Activated CD8-positive, alpha-beta memory T cell treated with anti-CD3 and anti-CD28 coated beads, Interleukin-2, amount 50 U/mL, for 1 hour (primary cell): ENCODE results near the gene FSD1.

ENCODE experiments used
- DNase-seq: peaks from one replicate; pipeline ENCODE4 v3.0.0-alpha.2; 2020; ENCODE audit errors: extremely low read depth

FSD1 gene

GRCh38 chr19:4365341-4365740, 60.9 kb downstream of the FSD1 start:
- DNase-seq = no peak

GRCh38 chr19:4365791-4366665, 61.6 kb downstream of the FSD1 start:
- DNase-seq = no peak

DNA sequence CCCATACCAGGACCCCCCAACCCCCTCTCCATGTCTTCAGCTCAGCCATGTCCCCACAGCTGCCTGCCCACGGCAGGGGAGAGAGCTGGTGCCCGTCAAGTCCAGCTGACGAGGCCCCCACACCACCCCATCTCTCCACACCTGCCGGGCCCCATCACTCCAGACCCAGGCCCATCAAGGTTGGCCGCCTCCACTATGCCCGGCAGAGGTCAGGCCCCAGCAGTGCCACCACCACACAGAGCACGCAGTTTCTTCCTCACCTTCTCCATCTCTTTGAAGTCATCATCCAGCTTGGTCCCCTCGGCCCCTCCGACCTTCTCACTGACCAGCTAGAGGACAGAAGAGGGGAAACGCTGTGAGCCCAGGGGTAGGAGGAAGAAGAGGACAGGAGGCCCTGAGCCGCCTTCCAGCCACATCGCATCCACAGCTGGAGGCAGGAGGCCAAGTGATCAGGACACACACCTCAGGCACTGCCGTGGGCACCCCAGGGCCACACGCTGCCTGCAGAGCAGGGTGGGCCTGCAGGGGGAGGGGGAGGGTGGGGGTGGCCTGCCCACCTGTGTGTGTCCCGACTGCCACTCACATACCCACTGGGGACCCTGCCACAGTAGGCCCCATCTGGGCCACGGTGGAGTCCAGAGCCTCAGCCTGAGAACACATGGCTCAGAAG, 62.4 kb downstream of the FSD1 start:
- DNase-seq = no peak

- DNase-seq = no peak
Measured at GRCh38 chr19:4367336-4367723, 62.9 kb downstream of the FSD1 start.

DNA sequence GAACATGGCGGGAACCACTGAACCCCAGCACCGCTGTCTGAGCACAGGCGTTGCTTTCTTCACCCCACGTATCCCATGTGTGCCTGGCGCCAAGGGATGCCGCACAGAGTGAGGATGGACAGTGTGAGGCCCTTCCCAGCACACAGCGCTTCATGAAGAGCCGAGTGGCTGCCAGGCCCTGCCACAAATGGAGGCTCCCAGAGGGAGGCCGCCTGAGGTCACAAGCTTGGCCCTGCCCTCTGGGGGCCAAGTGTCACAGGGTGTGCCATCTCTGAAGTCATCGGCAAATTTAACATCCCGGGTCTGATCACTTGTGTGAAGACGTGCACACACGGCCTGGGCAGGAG, 63.4 kb downstream of the FSD1 start:
- no peak for DNase-seq

DNA sequence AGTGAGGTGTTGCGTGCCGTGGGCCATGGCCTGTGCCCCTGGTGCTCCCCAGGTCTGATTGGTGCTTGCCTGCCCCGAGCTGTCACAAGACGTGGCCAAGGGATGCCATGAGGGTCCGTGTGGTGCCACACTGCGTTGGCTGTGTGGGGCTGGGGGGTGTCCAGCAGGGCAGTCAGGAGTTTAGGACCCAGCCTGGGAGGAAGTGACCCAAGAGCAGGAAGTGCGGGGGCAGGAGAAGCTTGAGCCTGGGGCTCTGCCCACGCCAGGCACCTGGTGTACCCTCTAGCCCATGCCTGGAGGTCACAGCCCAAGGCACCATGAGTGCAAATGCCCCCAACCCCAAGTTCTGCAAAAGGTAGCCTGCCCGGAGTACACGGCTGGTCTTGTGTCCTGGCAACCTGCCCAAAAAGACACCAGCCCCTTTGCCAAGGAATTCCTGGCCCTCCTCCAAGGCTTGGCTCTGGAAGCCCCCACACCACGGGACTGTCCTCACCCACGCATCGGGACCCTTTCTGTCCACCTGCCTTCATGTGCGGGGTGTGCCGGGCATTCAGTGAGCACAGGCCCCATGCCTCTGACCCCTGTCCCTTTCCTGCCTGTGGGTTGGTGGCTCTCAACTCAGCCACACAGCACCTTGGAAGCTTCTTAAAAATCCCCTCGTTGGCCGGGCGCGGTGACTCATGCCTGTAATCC, 63.9 kb downstream of the FSD1 start:
- DNase-seq = no peak

- peak; percentile 24 for DNase-seq
Measured at GRCh38 chr19:4369109-4369887, 64.9 kb downstream of the FSD1 start.

DNA sequence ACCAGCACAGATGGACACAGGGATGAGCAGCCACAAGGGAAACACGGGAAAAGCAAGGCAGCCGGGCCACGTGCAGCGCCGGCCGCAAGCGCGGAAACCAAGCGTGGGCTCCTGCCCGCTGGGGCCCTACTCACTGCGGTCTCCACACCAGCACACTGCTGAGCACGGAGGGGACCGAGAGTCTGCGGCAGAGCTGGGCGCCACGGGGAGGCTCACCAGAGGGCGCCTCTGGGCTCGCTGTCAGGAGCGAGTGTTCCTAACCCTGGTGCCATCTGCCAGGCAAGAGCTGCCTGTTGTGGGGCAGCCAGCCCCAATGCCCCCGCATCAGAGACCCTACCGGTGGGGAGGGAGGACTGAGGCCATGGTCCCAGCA, 65.5 kb downstream of the FSD1 start:
- DNase-seq = peak; percentile 38

DNA sequence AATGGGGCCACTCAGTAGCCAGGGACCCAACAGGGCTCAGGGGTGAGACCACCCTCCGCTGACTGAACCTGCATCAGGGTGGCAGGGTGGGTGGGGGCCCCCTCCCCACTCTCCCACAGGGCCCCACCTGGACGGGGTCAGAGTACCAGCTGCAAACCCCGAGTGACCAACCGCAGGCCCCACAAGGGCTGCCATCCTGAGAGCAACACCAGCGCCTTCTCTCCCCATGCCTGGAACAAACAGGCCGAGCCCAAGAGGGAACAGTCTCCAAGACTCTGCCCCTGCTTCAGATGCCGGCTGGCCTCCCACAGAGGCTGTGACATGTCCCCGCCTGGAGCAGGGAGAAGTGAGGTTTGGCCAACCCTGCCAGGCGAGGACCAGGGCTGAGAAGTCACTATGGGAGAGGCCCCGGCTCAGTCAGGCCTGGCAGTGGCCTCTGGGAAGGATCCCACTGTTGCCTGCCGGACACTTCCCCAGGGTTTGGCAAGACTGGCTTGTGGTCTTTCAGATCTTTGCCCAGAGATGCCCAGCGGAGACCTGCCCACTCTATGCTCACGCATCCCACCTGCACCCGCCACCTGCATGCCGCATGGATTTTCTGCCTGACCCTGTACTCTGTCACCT, 66.1 kb downstream of the FSD1 start:
- DNase-seq = no peak

- no peak for DNase-seq
Measured at GRCh38 chr19:4371247-4372164, 67.1 kb downstream of the FSD1 start.

- no peak for DNase-seq
Measured at GRCh38 chr19:4372165-4373012, 68.0 kb downstream of the FSD1 start.

GRCh38 chr19:4373013-4373367, 68.6 kb downstream of the FSD1 start:
- no peak for DNase-seq
